OCI-LY3 (cell line): Measurements from ENCODE around the gene GLYATL1B.

Experiments
- H2AFZ ChIP-seq: fragments of 200-600, 300-600 bp; shearing (Covaris generic); 2 replicates; pipeline ENCODE4 v1.6.0; 2014; ENCODE audit warnings: antibody characterized with exemption, low read depth, low read length
- H3K27ac ChIP-seq: fragments of 200-600, 300-600 bp; sonication (generic); 2 replicates; pipeline ENCODE4 v1.5.1; 2014; ENCODE audit warnings: mild to moderate bottlenecking, low read length, moderate library complexity, mixed read lengths
- H3K27me3 ChIP-seq: fragments of 200-600, 300-600 bp; sonication (generic); 2 replicates; pipeline ENCODE4 v1.6.1; 2014; ENCODE audit warnings: low read depth, low read length, mixed read lengths
- H3K36me3 ChIP-seq: fragments of 200-600, 300-600 bp; sonication (generic); replicated peaks from 2 replicates; pipeline ENCODE3; 2014; ENCODE audit warnings: low read depth, low read length, mixed read lengths
- H3K4me1 ChIP-seq: fragments of 300-600, 200-600 bp; sonication (generic); 2 replicates; pipeline ENCODE4 v1.6.1; 2014; ENCODE audit warnings: low read length, mixed read lengths
- H3K4me2 ChIP-seq: fragments of 200-600, 300-600 bp; sonication (generic); 2 replicates; pipeline ENCODE4 v1.6.1; 2014; ENCODE audit warnings: low read length, mixed read lengths
- H3K4me3 ChIP-seq: fragments of 300-600, 200-600 bp; sonication (generic); 2 replicates; pipeline ENCODE4 v1.5.1; 2014; ENCODE audit warnings: antibody characterized with exemption, mild to moderate bottlenecking, low read length, moderate library complexity
- H3K79me2 ChIP-seq: fragments of 300-600, 200-600 bp; shearing (Covaris generic); 2 replicates; pipeline ENCODE4 v1.6.1; 2014; ENCODE audit warnings: mild to moderate bottlenecking, low read length, mixed read lengths
- H3K9ac ChIP-seq: fragments of 300-600, 200-600 bp; shearing (Covaris generic); 2 replicates; pipeline ENCODE4 v1.6.0; 2014; ENCODE audit warnings: mild to moderate bottlenecking, low read length, moderate library complexity
- H3K9me3 ChIP-seq: fragments of 200-600, 300-600 bp; shearing (Covaris generic); 2 replicates; pipeline ENCODE4 v1.6.1; 2014; ENCODE audit warnings: low read length, mixed read lengths; ENCODE audit not compliant: insufficient read depth
- H4K20me1 ChIP-seq: fragments of 200-600, 300-600 bp; sonication (generic); 2 replicates; pipeline ENCODE4 v1.6.1; 2016; ENCODE audit warnings: low read length, mixed read lengths; ENCODE audit not compliant: insufficient read depth
- EZH2phosphoT487 ChIP-seq: fragments of 200-600 bp; shearing (Covaris generic); IDR thresholded peaks from 2 replicates; pipeline ENCODE4 v1.6.1; 2018; ENCODE audit warnings: antibody characterized with exemption, mixed run types, low read depth
- TF ChIP-seq, protein P1 (sequence below): fragments of 200-600, 300-600 bp; sonication (generic); IDR thresholded peaks from 2 replicates; pipeline ENCODE4 v1.5.1; 2014; ENCODE audit warnings: antibody characterized with exemption, low read length, low read depth

GLYATL1B gene

DNA sequence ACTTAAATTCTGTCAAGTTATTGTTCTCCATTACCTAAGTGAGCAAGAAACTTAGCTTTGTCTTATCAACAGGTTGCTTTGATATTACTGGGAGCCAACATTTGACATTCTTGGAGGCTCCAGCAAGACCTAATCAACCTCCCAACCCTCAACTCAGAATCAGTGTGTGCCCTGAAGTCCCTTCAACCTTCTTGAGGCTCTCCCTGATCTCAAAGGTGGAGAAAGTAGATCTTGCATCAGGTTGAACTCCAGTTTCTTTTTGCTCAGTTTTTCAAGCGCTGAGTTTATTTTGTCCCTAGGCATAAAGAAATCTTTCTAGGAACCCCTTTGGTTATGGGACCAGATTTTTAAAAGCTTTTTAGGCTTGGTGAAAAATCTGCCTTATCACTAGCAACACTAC, 58.0 kb downstream of the GLYATL1B start:
- H2AFZ ChIP-seq = peak overlapping the region; percentile 91
- peak overlapping the region; percentile 79 for H3K4me2 ChIP-seq
- H3K4me3 ChIP-seq = peak overlapping the region; percentile 89
- H3K27ac ChIP-seq = peak overlapping the region; percentile 79
- H3K27me3 ChIP-seq = no peaks in the 10 kb centered on the region
- no peaks in the 10 kb centered on the region for H4K20me1 ChIP-seq
- peaks cover 27% of the 10 kb centered on the region for H3K36me3 ChIP-seq
- no peak for TF ChIP-seq EZH2phosphoT487
- TF ChIP-seq, protein P1, sequence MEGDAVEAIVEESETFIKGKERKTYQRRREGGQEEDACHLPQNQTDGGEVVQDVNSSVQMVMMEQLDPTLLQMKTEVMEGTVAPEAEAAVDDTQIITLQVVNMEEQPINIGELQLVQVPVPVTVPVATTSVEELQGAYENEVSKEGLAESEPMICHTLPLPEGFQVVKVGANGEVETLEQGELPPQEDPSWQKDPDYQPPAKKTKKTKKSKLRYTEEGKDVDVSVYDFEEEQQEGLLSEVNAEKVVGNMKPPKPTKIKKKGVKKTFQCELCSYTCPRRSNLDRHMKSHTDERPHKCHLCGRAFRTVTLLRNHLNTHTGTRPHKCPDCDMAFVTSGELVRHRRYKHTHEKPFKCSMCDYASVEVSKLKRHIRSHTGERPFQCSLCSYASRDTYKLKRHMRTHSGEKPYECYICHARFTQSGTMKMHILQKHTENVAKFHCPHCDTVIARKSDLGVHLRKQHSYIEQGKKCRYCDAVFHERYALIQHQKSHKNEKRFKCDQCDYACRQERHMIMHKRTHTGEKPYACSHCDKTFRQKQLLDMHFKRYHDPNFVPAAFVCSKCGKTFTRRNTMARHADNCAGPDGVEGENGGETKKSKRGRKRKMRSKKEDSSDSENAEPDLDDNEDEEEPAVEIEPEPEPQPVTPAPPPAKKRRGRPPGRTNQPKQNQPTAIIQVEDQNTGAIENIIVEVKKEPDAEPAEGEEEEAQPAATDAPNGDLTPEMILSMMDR = no peak
- no peaks in the 10 kb centered on the region for H3K9me3 ChIP-seq
- peak overlapping the region; percentile 85 for H3K9ac ChIP-seq
- H3K79me2 ChIP-seq = peaks cover 24% of the 10 kb centered on the region
- H3K4me1 ChIP-seq = peaks cover 23% of the 10 kb centered on the region
